Measurements from ENCODE around the gene GPRIN1. TPM values are rescaled to one million over a fixed set of nuclear protein-coding genes. Genes with fewer than 3 reads are reported as not detected.

Gene GPRIN1
- total RNA-seq, 1 donor from 2014 or later, result 12.3 TPM

Other genes starting within 250 kb of the GPRIN1 start
- 154 and 160 TPM in 2 replicates for gene KIAA1191, start 248.4 kb downstream of the GPRIN1 start, total RNA-seq
- 8.0 and 21.6 TPM in 2 replicates for gene ARL10, start 244.7 kb downstream of the GPRIN1 start, total RNA-seq
- gene NOP16, start 221.6 kb downstream of the GPRIN1 start, total RNA-seq, result 18.1 and 27.2 TPM in 2 replicates
- 119 TPM in 2 replicates for gene HIGD2A, start 221.4 kb downstream of the GPRIN1 start, total RNA-seq
- 131 and 164 TPM in 2 replicates for gene CLTB, start 193.6 kb downstream of the GPRIN1 start, total RNA-seq
- gene FAF2, start 161.8 kb downstream of the GPRIN1 start, total RNA-seq, result 38.4 and 44.9 TPM in 2 replicates
- gene RNF44, start 72.8 kb downstream of the GPRIN1 start, total RNA-seq, result 12.6 and 26.1 TPM in 2 replicates
- not detected in 2 replicates for gene CDHR2, start 60.8 kb downstream of the GPRIN1 start, total RNA-seq
- 0.70 and 1.8 TPM in 2 replicates for gene SNCB, start 20.4 kb upstream of the GPRIN1 start, total RNA-seq
- gene EIF4E1B, start 20.5 kb upstream of the GPRIN1 start, total RNA-seq, result 0.06 TPM in 1 of 2 replicates, not detected in the other
- 53.1 and 64.2 TPM in 2 replicates for gene TSPAN17, start 37.3 kb upstream of the GPRIN1 start, total RNA-seq
- gene UNC5A, start 200.4 kb upstream of the GPRIN1 start, total RNA-seq, result 18.5 and 24.0 TPM in 2 replicates

Measured in glomerular endothelial cell (primary cell).